ENCODE measurements around the gene OARD1.

Gene OARD1

GRCh38 chr6:41058783-41059181 is 13.4 kb downstream of the OARD1 start:
- no peak overlapping the region for H3K4me3 ChIP-seq (ENCODE audit: low read length)
- no peak for TF ChIP-seq CTCF (IDR thresholded peaks at IDR 0.05; ENCODE audit: insufficient read depth, low read depth, low read length, missing control alignments)
- DNase-seq (ENCODE audit: low read depth): no peak

- no peak overlapping the region for H3K4me3 ChIP-seq (ENCODE audit: low read length)
- no peak for DNase-seq (ENCODE audit: low read depth)
- TF ChIP-seq CTCF (IDR thresholded peaks at IDR 0.05; ENCODE audit: insufficient read depth, low read depth, low read length, missing control alignments): no peak
Measured at GRCh38 chr6:41056768-41057490, 15.2 kb downstream of the OARD1 start.

GRCh38 chr6:41055149-41055548 is 17.0 kb downstream of the OARD1 start:
- TF ChIP-seq CTCF (IDR thresholded peaks at IDR 0.05; ENCODE audit: insufficient read depth, low read depth, low read length, missing control alignments): no peak
- DNase-seq (ENCODE audit: low read depth): no peak
- H3K4me3 ChIP-seq (ENCODE audit: low read length): no peak overlapping the region

- H3K4me3 ChIP-seq (ENCODE audit: low read length): no peak overlapping the region
- TF ChIP-seq CTCF (IDR thresholded peaks at IDR 0.05; ENCODE audit: insufficient read depth, low read depth, low read length, missing control alignments): no peak
- DNase-seq (ENCODE audit: low read depth): no peak
Measured at GRCh38 chr6:41054511-41054910, 17.6 kb downstream of the OARD1 start.

GRCh38 chr6:41053041-41053440 is 19.1 kb downstream of the OARD1 start, which contains the start of gene APOBEC2:
Gene APOBEC2, plus strand, starts transcription at chr6:41053202. Its CDS starts 146 bp downstream, at chr6:41053348.
- no peak within 1 kb of the TSS for H3K4me3 ChIP-seq (ENCODE audit: low read length)
- no peak for TF ChIP-seq CTCF (IDR thresholded peaks at IDR 0.05; ENCODE audit: insufficient read depth, low read depth, low read length, missing control alignments)
- DNase-seq (ENCODE audit: low read depth): no peak

GRCh38 chr6:41051873-41052272 is 20.3 kb downstream of the OARD1 start:
- no peak for TF ChIP-seq CTCF (IDR thresholded peaks at IDR 0.05; ENCODE audit: insufficient read depth, low read depth, low read length, missing control alignments)
- no peak overlapping the region for H3K4me3 ChIP-seq (ENCODE audit: low read length)
- DNase-seq (ENCODE audit: low read depth): no peak

GRCh38 chr6:41050536-41050935 is 21.6 kb downstream of the OARD1 start:
- DNase-seq (ENCODE audit: low read depth): no peak
- no peak overlapping the region for H3K4me3 ChIP-seq (ENCODE audit: low read length)
- TF ChIP-seq CTCF (IDR thresholded peaks at IDR 0.05; ENCODE audit: insufficient read depth, low read depth, low read length, missing control alignments): no peak
